H1 (cell line): ENCODE data around the gene ABCA1. TPM values are rescaled to one million over a fixed set of nuclear protein-coding genes. Genes with fewer than 3 reads are reported as not detected.

Experiments
- KDM1A ChIP-seq: fragments of 200-600, 300-600 bp; sonication (generic); IDR thresholded peaks from 2 replicates; pipeline ENCODE4 v1.7.1; 2016; ENCODE audit warnings: mild to moderate bottlenecking, low read length, borderline replicate concordance
- polyA plus RNA-seq, 7 experiments: library from polyadenylated mRNA; depleted of rRNA in 3 of 7; stranded (reverse) in 5 of 7; unstranded in 2 of 7; fragments of >200 nt in 5 of 7; fragments of 200-250 nt in 2 of 7; gene quantifications; 1 replicate in 5 of 7; 2 replicates in 1 of 7; 4 replicates in 1 of 7; pipeline versions ENCODE4 v1.2.1 to v1.2.3, GENCODE V29; 2011 to 2013; ENCODE audit warnings: missing spikeins in 2 of 7, mixed read lengths in 2 of 7
- total RNA-seq: library from RNA; stranded (reverse); fragmentation: NEBNext Ultra II Directional; extraction: Animal tissue kit (Norgen Biotek cat#: 25700); gene quantifications from 2 replicates; pipeline ENCODE4 v1.2.1, GENCODE V29; 2021

ABCA1 gene
- total and polyA plus RNA-seq, 2 of the 8 experiments (the other 6 are each of a cell fraction or from before 2014, with no cell fraction given), result 6.9 to 7.8 TPM

DNA sequence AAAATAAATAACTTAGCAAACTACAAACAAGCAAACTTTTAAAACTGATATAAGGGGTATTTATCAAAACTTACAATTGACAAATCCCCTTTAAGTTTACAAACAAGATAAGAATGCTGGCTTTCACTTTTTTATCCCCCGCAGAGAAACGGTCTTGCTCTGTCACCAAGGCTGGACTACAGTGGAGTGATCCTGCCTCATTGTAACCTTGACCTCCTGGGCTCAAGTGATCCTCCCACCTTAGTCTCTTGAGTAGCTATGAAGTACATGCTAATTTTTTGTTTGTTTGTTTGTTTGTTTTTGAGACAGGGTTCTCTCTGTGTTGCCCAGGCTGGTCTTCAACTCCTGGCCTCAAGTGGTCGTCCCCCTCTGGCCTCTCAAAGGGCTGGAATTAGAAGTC is 189.5 kb downstream of the ABCA1 start (continued):
- no peak for TF ChIP-seq KDM1A

Other genes with a start within 250 kb of the ABCA1 start
- not detected in 2 replicates for gene OR13D1, start 233.6 kb downstream of the ABCA1 start, total RNA-seq
- gene OR13D1, start 233.6 kb downstream of the ABCA1 start, polyA plus RNA-seq (2011; rRNA removed), result not detected in 2 replicates
- 6.9 and 9.3 TPM in 2 replicates for gene NIPSNAP3A, start 180.5 kb downstream of the ABCA1 start, total RNA-seq
- 4.3 and 9.4 TPM in 2 replicates for gene NIPSNAP3A, start 180.5 kb downstream of the ABCA1 start, polyA plus RNA-seq (2011; rRNA removed)
- gene NIPSNAP3B, start 164.0 kb downstream of the ABCA1 start, total RNA-seq, result 0.29 and 0.34 TPM in 2 replicates
- gene NIPSNAP3B, start 164.0 kb downstream of the ABCA1 start, polyA plus RNA-seq (2011; rRNA removed), result 0.14 and 0.20 TPM in 2 replicates